Stimulated activated CD4-positive, alpha-beta T cell treated with anti-CD3 and anti-CD28 coated beads, Interleukin-15, amount 100 ng/mL, for 48 hours (primary cell): ENCODE data around the gene XRCC6.
"Not testable (repeated sequence)": the region's sequence is repeated elsewhere in the genome, so short reads cannot be mapped to it uniquely, and the experiment has no call there.

ENCODE experiments used
- DNase-seq, 2 donors: peaks; one replicate each; pipeline ENCODE4 v3.0.0-alpha.2; 2020; ENCODE audit warnings: low read depth in 2 of 2

Gene XRCC6

GRCh38 chr22:41650821-41651220, 29.7 kb downstream of the XRCC6 start:
- no peak for DNase-seq

- no peak for DNase-seq
Measured at GRCh38 chr22:41654322-41654721, 33.2 kb downstream of the XRCC6 start.

GRCh38 chr22:41656556-41656955, 35.5 kb downstream of the XRCC6 start:
- no peak for DNase-seq

GRCh38 chr22:41657709-41658108, 36.6 kb downstream of the XRCC6 start:
- DNase-seq, result no peak

- no peak for DNase-seq
Measured at GRCh38 chr22:41658869-41659268, 37.8 kb downstream of the XRCC6 start.

- no peak for DNase-seq
Measured at GRCh38 chr22:41659941-41660340, 38.8 kb downstream of the XRCC6 start.

GRCh38 chr22:41660416-41660815, 39.3 kb downstream of the XRCC6 start:
- DNase-seq, result no peak

- no peak for DNase-seq
Measured at GRCh38 chr22:41661088-41661487, 40.0 kb downstream of the XRCC6 start.

- no peak for DNase-seq
Measured at GRCh38 chr22:41661713-41662112, 40.6 kb downstream of the XRCC6 start.

GRCh38 chr22:41663594-41663993, 42.5 kb downstream of the XRCC6 start:
- DNase-seq, result not testable (repeated sequence)

GRCh38 chr22:41664490-41664889, 43.4 kb downstream of the XRCC6 start:
- no peak for DNase-seq

- DNase-seq, result no peak
Measured at GRCh38 chr22:41664951-41665350, 43.9 kb downstream of the XRCC6 start.

- no peak for DNase-seq
Measured at GRCh38 chr22:41668971-41669911, 48.1 kb downstream of the XRCC6 start.

- DNase-seq, result not testable (repeated sequence)
Measured at GRCh38 chr22:41672096-41672495, 51.0 kb downstream of the XRCC6 start.

- no peak for DNase-seq
Measured at GRCh38 chr22:41672780-41673509, 51.9 kb downstream of the XRCC6 start.

GRCh38 chr22:41674846-41675340, 53.8 kb downstream of the XRCC6 start:
- DNase-seq, result no peak

- DNase-seq, result no peak
Measured at GRCh38 chr22:41676134-41676533, 55.0 kb downstream of the XRCC6 start.

GRCh38 chr22:41681616-41682015, 60.5 kb downstream of the XRCC6 start:
- DNase-seq, result no peak

- peak; percentile 69 to 73 for DNase-seq
Measured at GRCh38 chr22:41682033-41682807, 61.1 kb downstream of the XRCC6 start.

- DNase-seq, result no peak
Measured at GRCh38 chr22:41683052-41683451, 62.0 kb downstream of the XRCC6 start.

- no peak for DNase-seq
Measured at GRCh38 chr22:41683616-41684015, 62.5 kb downstream of the XRCC6 start.

GRCh38 chr22:41684194-41684593, 63.1 kb downstream of the XRCC6 start:
- no peak for DNase-seq
